ENCODE data around the gene VWA7.
"Not testable (repeated sequence)": the region's sequence is repeated elsewhere in the genome, so short reads cannot be mapped to it uniquely, and the experiment has no call there.

- not testable (repeated sequence) for TF ChIP-seq ARNTL (CRISPR knock-in tag; IDR thresholded peaks at IDR 0.05; ENCODE audit: borderline replicate concordance, low read depth); GLIS3 (CRISPR knock-in tag; IDR thresholded peaks at IDR 0.05); ISL1 (CRISPR knock-in tag; IDR thresholded peaks at IDR 0.05); BACH2 (CRISPR knock-in tag; IDR thresholded peaks at IDR 0.05; ENCODE audit: borderline replicate concordance); RARB (CRISPR knock-in tag; IDR thresholded peaks at IDR 0.05); ZFP3 (CRISPR knock-in tag; IDR thresholded peaks at IDR 0.05); PATZ1 (CRISPR knock-in tag; IDR thresholded peaks at IDR 0.05; ENCODE audit: borderline replicate concordance); CSDC2 (CRISPR knock-in tag; IDR thresholded peaks at IDR 0.05); OSR1 (CRISPR knock-in tag; IDR thresholded peaks at IDR 0.05); ZNF8 (CRISPR knock-in tag; IDR thresholded peaks at IDR 0.05); ZNF70 (CRISPR knock-in tag; IDR thresholded peaks at IDR 0.05); ZNF565 (CRISPR knock-in tag; conservative IDR thresholded peaks at IDR 0.05; ENCODE audit: low read depth); ZC3H10 (CRISPR knock-in tag; IDR thresholded peaks at IDR 0.05)
Measured at GRCh38 chr6:31808599-31808998, 31.5 kb upstream of the VWA7 start.

All from SK-N-SH treated with all-trans-retinoic acid at 6 μM for 48 hours (cell line).